HG03442 (cell line): Measurements from ENCODE around the gene GRIN2B.

Source experiments
- ATAC-seq: cut with Tn5 transposase; IDR thresholded peaks from one replicate; pipeline ENCODE4 v1.9.1; 2021; ENCODE audit warnings: mild to moderate bottlenecking, moderate library complexity; ENCODE audit not compliant: unreplicated experiment

The GRIN2B gene

GRCh38 chr12:13959131-13959723 lies 22.2 kb downstream of the GRIN2B start:
- no peak for ATAC-seq

- ATAC-seq = no peak
Observed at GRCh38 chr12:13957576-13957975, 23.8 kb downstream of the GRIN2B start.

- no peak for ATAC-seq
Observed at GRCh38 chr12:13956060-13956590, 25.3 kb downstream of the GRIN2B start.

- ATAC-seq = no peak
Observed at GRCh38 chr12:13952096-13952495, 29.3 kb downstream of the GRIN2B start.

GRCh38 chr12:13950502-13950901 lies 30.9 kb downstream of the GRIN2B start:
- no peak for ATAC-seq

GRCh38 chr12:13948621-13949020 lies 32.8 kb downstream of the GRIN2B start:
- ATAC-seq = no peak

GRCh38 chr12:13947276-13947946 lies 34.0 kb downstream of the GRIN2B start:
- ATAC-seq = no peak

- ATAC-seq = no peak
Observed at GRCh38 chr12:13945641-13946040, 35.8 kb downstream of the GRIN2B start.

- ATAC-seq = no peak
Observed at GRCh38 chr12:13945236-13945635, 36.2 kb downstream of the GRIN2B start.

- ATAC-seq = no peak
Observed at GRCh38 chr12:13942826-13943225, 38.6 kb downstream of the GRIN2B start.

- peak; percentile 60 for ATAC-seq
Observed at GRCh38 chr12:13941258-13942249, 39.8 kb downstream of the GRIN2B start.

- ATAC-seq = no peak
Observed at GRCh38 chr12:13940335-13940865, 41.0 kb downstream of the GRIN2B start.

- no peak for ATAC-seq
Observed at GRCh38 chr12:13937735-13938134, 43.7 kb downstream of the GRIN2B start.

GRCh38 chr12:13935169-13935568 lies 46.2 kb downstream of the GRIN2B start:
- ATAC-seq = no peak
